CD14-positive monocyte (primary cell): Measurements from ENCODE around the gene TPK1. TPM values are rescaled to one million over a fixed set of nuclear protein-coding genes. Genes with fewer than 3 reads are reported as not detected.

Source experiments
- DNase-seq, 3 donors: peaks; one replicate each; pipeline ENCODE4 v3.0.0-alpha.2; 2011 to 2022
- H2AFZ ChIP-seq: 2 replicates; pipeline ENCODE4 v1.6.0; 2012; ENCODE audit warnings: mild to moderate bottlenecking, low read depth, low read length, inconsistent platforms; ENCODE audit not compliant: insufficient read depth, poor library complexity, severe bottlenecking
- H3K27ac ChIP-seq, 2 donors: 1 replicate in 1 of 2; 2 replicates in 1 of 2; pipeline ENCODE4 v1.5.1; 2012 to 2013; ENCODE audit warnings: low read length in 2 of 2, control low read depth in 1 of 2, inconsistent platforms in 1 of 2, low read depth in 1 of 2, mild to moderate bottlenecking in 1 of 2
- H3K27me3 ChIP-seq, 2 donors: one replicate each; pipeline versions ENCODE4 v1.6.0 to v1.6.1; 2011 to 2013; ENCODE audit warnings: low read length in 2 of 2; ENCODE audit not compliant: control insufficient read depth in 2 of 2, insufficient read depth in 2 of 2
- H3K36me3 ChIP-seq, 2 donors: replicated peaks in 1 of 2; 1 replicate in 1 of 2; 2 replicates in 1 of 2; pipeline versions ENCODE4 v1.5.1 to v1.6.1; 2012 to 2013; ENCODE audit warnings: low read length in 2 of 2, control low read depth in 1 of 2, inconsistent platforms in 1 of 2, mild to moderate bottlenecking in 1 of 2; ENCODE audit not compliant: insufficient read depth in 2 of 2, control insufficient read depth in 1 of 2
- H3K4me1 ChIP-seq, 2 donors: 1 replicate in 1 of 2; 2 replicates in 1 of 2; pipeline versions ENCODE4 v1.5.1 to v1.6.1; 2012 to 2013; ENCODE audit warnings: low read length in 2 of 2, control low read depth in 1 of 2, inconsistent platforms in 1 of 2, mild to moderate bottlenecking in 1 of 2, moderate library complexity in 1 of 2; ENCODE audit not compliant: insufficient read depth in 2 of 2, control insufficient read depth in 1 of 2
- H3K4me2 ChIP-seq: replicated peaks from 2 replicates; pipeline ENCODE3; 2012; ENCODE audit warnings: low read length, moderate library complexity, mild to moderate bottlenecking; ENCODE audit not compliant: poor library complexity, severe bottlenecking; ENCODE audit errors: extremely low read depth
- H3K4me3 ChIP-seq, 3 experiments: fragments of 200-600 bp in 1 of 3; sonication (generic) in 1 of 3; replicated peaks in 1 of 3; 1 replicate in 2 of 3; 2 replicates in 1 of 3; pipeline ENCODE4 v1.5.1; 2011 to 2013; ENCODE audit warnings: low read length in 3 of 3, mild to moderate bottlenecking in 3 of 3, control low read depth in 2 of 3, low read depth in 2 of 3, inconsistent platforms in 1 of 3, moderate library complexity in 1 of 3
- H3K79me2 ChIP-seq: 2 replicates; pipeline ENCODE4 v1.6.0; 2012; ENCODE audit warnings: mild to moderate bottlenecking, control low read depth, inconsistent platforms, low read length, moderate library complexity; ENCODE audit not compliant: insufficient read depth
- H3K9ac ChIP-seq: 2 replicates; pipeline ENCODE4 v1.6.0; 2017; ENCODE audit warnings: low read length, mild to moderate bottlenecking; ENCODE audit not compliant: insufficient read depth, poor library complexity, severe bottlenecking
- H3K9me3 ChIP-seq, 2 donors: replicated peaks in 1 of 2; 1 replicate in 1 of 2; 2 replicates in 1 of 2; pipeline versions ENCODE4 v1.5.1 to v1.6.1; 2012 to 2013; ENCODE audit warnings: low read length in 2 of 2, control low read depth in 1 of 2; ENCODE audit not compliant: control insufficient read depth in 1 of 2, insufficient read depth in 1 of 2
- H4K20me1 ChIP-seq: 2 replicates; pipeline ENCODE4 v1.6.0; 2012; ENCODE audit warnings: mild to moderate bottlenecking, low read length, control low read depth, moderate library complexity; ENCODE audit not compliant: insufficient read depth
- H3K27ac Mint-ChIP-seq, 7 donors: one replicate each; pipeline ENCODE4 v1.8.0; 2020; ENCODE audit warnings: mild to moderate bottlenecking in 7 of 7, mixed read lengths in 7 of 7, moderate library complexity in 6 of 7, inconsistent platforms in 2 of 7
- H3K27me3 Mint-ChIP-seq, 3 donors: one replicate each; pipeline ENCODE4 v1.8.0; 2021 to 2022; ENCODE audit warnings: low read depth in 3 of 3, mild to moderate bottlenecking in 3 of 3, mixed read lengths in 3 of 3, moderate library complexity in 3 of 3, inconsistent platforms in 1 of 3
- H3K36me3 Mint-ChIP-seq, 2 donors: one replicate each; pipeline ENCODE4 v1.8.0; 2020; ENCODE audit warnings: mixed read lengths in 2 of 2, inconsistent platforms in 1 of 2, mild to moderate bottlenecking in 1 of 2
- H3K4me1 Mint-ChIP-seq: one replicate; pipeline ENCODE4 v1.8.0; 2020; ENCODE audit warnings: mild to moderate bottlenecking, mixed read lengths
- H3K4me3 Mint-ChIP-seq, 2 donors: one replicate each; pipeline ENCODE4 v1.8.0; 2020; ENCODE audit warnings: mild to moderate bottlenecking in 2 of 2, mixed read lengths in 2 of 2, moderate library complexity in 1 of 2
- H3K9me3 Mint-ChIP-seq, 7 donors: one replicate each; pipeline ENCODE4 v1.8.0; 2020 to 2022; ENCODE audit warnings: mixed read lengths in 7 of 7, mild to moderate bottlenecking in 6 of 7, moderate library complexity in 6 of 7, inconsistent platforms in 2 of 7
- WGBS: methylation state at CpG from one replicate; pipeline ENCODE4 v1.1.5; 2013; ENCODE audit warnings: missing lambda C conversion rate; ENCODE audit not compliant: insufficient coverage; 5-methylcytosine and 5-hydroxymethylcytosine counted together
- intact Hi-C, 2 donors: fragments of 100-400 bp; cut with micrococcal nuclease; formaldehyde crosslinking; loops; one replicate each; pipeline versions ENCODE4 v1.15.0 to v1.15.1; 2023
- polyA plus RNA-seq, 3 donors: library from polyadenylated mRNA; depleted of rRNA in 1 of 3; unstranded in 2 of 3; stranded (reverse) in 1 of 3; fragments of 300-500 nt in 2 of 3; fragments of >200 nt in 1 of 3; fragmentation: Illumina TruSeq in 2 of 3; gene quantifications; 1 replicate in 2 of 3; 2 replicates in 1 of 3; pipeline ENCODE4 v1.2.3, GENCODE V29; 2012 to 2021
- TF ChIP-seq, protein P1 (sequence below): fragments of 200-600 bp; IDR thresholded peaks from one replicate; pipeline ENCODE4 v1.8.0; 2022; ENCODE audit warnings: antibody characterized with exemption, mild to moderate bottlenecking

The TPK1 gene
- polyA plus RNA-seq, 3 donors, result 18.9 to 33.8 (median 33.1) TPM

DNA sequence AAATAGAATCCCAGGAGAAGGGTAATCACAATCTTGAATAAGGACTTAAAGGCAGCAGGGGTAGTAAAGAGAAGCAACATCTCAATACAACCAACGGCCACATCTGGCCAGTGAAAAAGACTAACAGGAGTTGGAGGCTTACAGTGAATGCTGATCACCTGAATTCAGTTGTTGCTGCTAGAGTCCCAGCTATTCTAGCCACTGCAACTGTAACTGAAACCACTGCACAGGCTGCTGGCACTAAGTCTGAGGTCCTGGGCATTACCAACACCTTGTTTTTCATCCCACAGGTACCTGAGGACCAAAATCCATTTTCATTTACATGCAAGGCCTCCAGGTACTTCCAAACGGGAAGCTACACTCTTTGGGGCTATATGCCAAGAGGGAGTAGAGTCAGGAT, 44.4 kb downstream of the TPK1 start:
- Histone ChIP-seq H3K4me2 (no peak overlapping the region), H3K9me3 (peaks cover 0 to under 1% of the 10 kb centered on the region in 2 donors), H3K4me1 (no peaks in the 10 kb centered on the region), H3K79me2 (no peaks in the 10 kb centered on the region), H4K20me1 (no peaks in the 10 kb centered on the region), H3K36me3 (peaks cover 0 to 2% of the 10 kb centered on the region in 2 donors), H3K27me3 (no peaks in the 10 kb centered on the region), H3K27ac (no peak overlapping the region), H2AFZ (no peak overlapping the region), H3K4me3 (no peak overlapping the region), H3K9ac (no peak overlapping the region)
- intact Hi-C loops, result no loop called here
- TF ChIP-seq, protein P1, sequence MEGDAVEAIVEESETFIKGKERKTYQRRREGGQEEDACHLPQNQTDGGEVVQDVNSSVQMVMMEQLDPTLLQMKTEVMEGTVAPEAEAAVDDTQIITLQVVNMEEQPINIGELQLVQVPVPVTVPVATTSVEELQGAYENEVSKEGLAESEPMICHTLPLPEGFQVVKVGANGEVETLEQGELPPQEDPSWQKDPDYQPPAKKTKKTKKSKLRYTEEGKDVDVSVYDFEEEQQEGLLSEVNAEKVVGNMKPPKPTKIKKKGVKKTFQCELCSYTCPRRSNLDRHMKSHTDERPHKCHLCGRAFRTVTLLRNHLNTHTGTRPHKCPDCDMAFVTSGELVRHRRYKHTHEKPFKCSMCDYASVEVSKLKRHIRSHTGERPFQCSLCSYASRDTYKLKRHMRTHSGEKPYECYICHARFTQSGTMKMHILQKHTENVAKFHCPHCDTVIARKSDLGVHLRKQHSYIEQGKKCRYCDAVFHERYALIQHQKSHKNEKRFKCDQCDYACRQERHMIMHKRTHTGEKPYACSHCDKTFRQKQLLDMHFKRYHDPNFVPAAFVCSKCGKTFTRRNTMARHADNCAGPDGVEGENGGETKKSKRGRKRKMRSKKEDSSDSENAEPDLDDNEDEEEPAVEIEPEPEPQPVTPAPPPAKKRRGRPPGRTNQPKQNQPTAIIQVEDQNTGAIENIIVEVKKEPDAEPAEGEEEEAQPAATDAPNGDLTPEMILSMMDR, result no peak
- Mint-ChIP-seq H3K9me3 (peaks cover 0 to 5% (median 0%) of the 10 kb centered on the region in 7 donors), H3K27ac (peak overlapping the region in 1 of 7 donors; percentile 22), H3K4me3 (no peak overlapping the region), H3K4me1 (no peaks in the 10 kb centered on the region), H3K27me3 (peaks cover 0 to 1% (median 1%) of the 10 kb centered on the region in 3 donors), H3K36me3 (peaks cover 1 to 6% of the 10 kb centered on the region in 2 donors)
- WGBS, result 80% methylated on average over 1 of the region's 2 CpGs
- no peak for DNase-seq

DNA sequence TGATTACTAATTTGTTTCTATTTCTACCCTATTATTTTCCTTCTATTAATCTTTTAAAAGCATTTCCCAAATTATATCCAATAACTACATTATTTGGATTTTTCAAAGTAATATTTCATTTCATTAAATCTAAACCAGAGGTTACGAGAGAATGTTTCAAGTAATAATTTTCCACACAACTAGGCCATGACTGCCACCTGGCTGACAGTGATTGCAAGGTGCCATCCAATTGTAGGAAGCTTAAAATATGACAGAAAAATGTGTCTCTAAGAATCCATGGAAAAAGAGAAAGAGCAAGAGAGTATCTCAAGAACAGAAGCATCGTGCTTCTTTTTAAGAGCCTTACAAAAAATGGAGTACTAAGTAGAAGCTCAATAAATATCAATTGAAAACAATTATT, 48.7 kb downstream of the TPK1 start:
- H3K79me2 ChIP-seq, result no peaks in the 10 kb centered on the region
- H3K9ac ChIP-seq, result no peak overlapping the region
- Mint-ChIP-seq H3K36me3 (no peaks in the 10 kb centered on the region), H3K27me3 (peaks cover 0 to 1% (median 1%) of the 10 kb centered on the region in 3 donors), H3K4me1 (no peaks in the 10 kb centered on the region), H3K27ac (no peak overlapping the region), H3K9me3 (peaks cover 0 to 2% (median 0%) of the 10 kb centered on the region in 7 donors), H3K4me3 (no peak overlapping the region)
- intact Hi-C loops, result no loop called here
- H3K4me1 ChIP-seq, result no peaks in the 10 kb centered on the region
- no peak overlapping the region for H3K4me2 ChIP-seq
- H3K36me3 ChIP-seq, result no peaks in the 10 kb centered on the region
- no peak overlapping the region for H3K27ac ChIP-seq
- no peak for DNase-seq
- H2AFZ ChIP-seq, result no peak overlapping the region
- TF ChIP-seq, protein P1, result no peak
- no peaks in the 10 kb centered on the region for H3K27me3 ChIP-seq
- no peak overlapping the region for H3K4me3 ChIP-seq
- no peaks in the 10 kb centered on the region for H4K20me1 ChIP-seq
- H3K9me3 ChIP-seq, result no peaks in the 10 kb centered on the region
- WGBS, result no CpG with 5 or more reads among the region's 2 CpGs
